Adipocyte (in vitro differentiated cells): ENCODE results near the gene SCO2.

Experiments
- DNase-seq: peaks from one replicate; pipeline ENCODE4 v3.0.0-alpha.2; 2015; ENCODE audit warnings: low read depth
- H3K27me3 ChIP-seq: replicated peaks from 2 replicates; pipeline ENCODE4 v1.7.0; 2013; ENCODE audit warnings: mild to moderate bottlenecking, low read length, moderate library complexity; ENCODE audit not compliant: control insufficient read depth, insufficient read depth
- H3K36me3 ChIP-seq: 2 replicates; pipeline ENCODE4 v1.7.0; 2013; ENCODE audit warnings: low read length, mild to moderate bottlenecking, moderate library complexity; ENCODE audit not compliant: control insufficient read depth, insufficient read depth, severe bottlenecking
- H3K4me1 ChIP-seq: 2 replicates; pipeline ENCODE4 v1.7.0; 2013; ENCODE audit warnings: mild to moderate bottlenecking, low read length, moderate library complexity; ENCODE audit not compliant: control insufficient read depth, insufficient read depth
- H3K4me3 ChIP-seq: 2 replicates; pipeline ENCODE4 v1.7.0; 2013; ENCODE audit warnings: mild to moderate bottlenecking, low read length, moderate library complexity
- H3K9ac ChIP-seq: 2 replicates; pipeline ENCODE4 v1.7.0; 2013; ENCODE audit warnings: mild to moderate bottlenecking, low read length, moderate library complexity
- H3K9me3 ChIP-seq: 2 replicates; pipeline ENCODE4 v1.7.0; 2013; ENCODE audit warnings: mild to moderate bottlenecking, low read length, moderate library complexity; ENCODE audit not compliant: control insufficient read depth

The SCO2 gene

GRCh38 chr22:50485221-50486131, 39.9 kb downstream of the SCO2 start:
- Histone ChIP-seq H3K9ac (no peak overlapping the region), H3K4me3 (no peak overlapping the region), H3K4me1 (no peaks in the 10 kb centered on the region), H3K27me3 (peaks cover under 1% of the 10 kb centered on the region), H3K9me3 (no peaks in the 10 kb centered on the region), H3K36me3 (no peaks in the 10 kb centered on the region)
- no peak for DNase-seq

GRCh38 chr22:50483977-50484853, 41.2 kb downstream of the SCO2 start:
- no peak overlapping the region for H3K4me3 ChIP-seq
- H3K4me1 ChIP-seq, result no peaks in the 10 kb centered on the region
- H3K9me3 ChIP-seq, result no peaks in the 10 kb centered on the region
- peaks cover 10% of the 10 kb centered on the region for H3K27me3 ChIP-seq
- H3K9ac ChIP-seq, result no peak overlapping the region
- no peaks in the 10 kb centered on the region for H3K36me3 ChIP-seq
- DNase-seq, result no peak

GRCh38 chr22:50483556-50483955, 41.8 kb downstream of the SCO2 start:
- Histone ChIP-seq H3K9ac (no peak overlapping the region), H3K4me1 (no peaks in the 10 kb centered on the region), H3K36me3 (no peaks in the 10 kb centered on the region), H3K27me3 (peaks cover 10% of the 10 kb centered on the region), H3K9me3 (no peaks in the 10 kb centered on the region), H3K4me3 (no peak overlapping the region)
- no peak for DNase-seq

GRCh38 chr22:50483106-50483505, 42.3 kb downstream of the SCO2 start:
- Histone ChIP-seq H3K9me3 (no peaks in the 10 kb centered on the region), H3K27me3 (peaks cover 10% of the 10 kb centered on the region), H3K36me3 (no peaks in the 10 kb centered on the region), H3K4me1 (no peaks in the 10 kb centered on the region), H3K4me3 (no peak overlapping the region), H3K9ac (no peak overlapping the region)
- DNase-seq, result no peak

- Histone ChIP-seq H3K4me3 (peak overlapping the region; percentile 82), H3K36me3 (no peaks in the 10 kb centered on the region), H3K9me3 (no peaks in the 10 kb centered on the region), H3K27me3 (peaks cover 10% of the 10 kb centered on the region), H3K9ac (peak overlapping the region; percentile 85), H3K4me1 (no peaks in the 10 kb centered on the region)
- no peak for DNase-seq
Measured at GRCh38 chr22:50482107-50483074, 43.0 kb downstream of the SCO2 start.

GRCh38 chr22:50481440-50482106, 43.8 kb downstream of the SCO2 start, which contains the start of gene ADM2:
ADM2 (plus strand) TSS chr22:50481543; CDS start chr22:50481848, 305 bp downstream.
- Histone ChIP-seq H3K4me1 (no peaks in the 10 kb centered on the region), H3K9ac (peak within 1 kb of the TSS; percentile 85), H3K36me3 (no peaks in the 10 kb centered on the region), H3K9me3 (no peaks in the 10 kb centered on the region), H3K27me3 (peaks cover 10% of the 10 kb centered on the region), H3K4me3 (peak within 1 kb of the TSS; percentile 82)
- DNase-seq, result peak; percentile 73

- Histone ChIP-seq H3K4me1 (no peaks in the 10 kb centered on the region), H3K36me3 (no peaks in the 10 kb centered on the region), H3K9ac (peak overlapping the region; percentile 85), H3K9me3 (no peaks in the 10 kb centered on the region), H3K27me3 (peaks cover 10% of the 10 kb centered on the region), H3K4me3 (peak overlapping the region; percentile 82)
- DNase-seq, result no peak
Measured at GRCh38 chr22:50481045-50481439, 44.4 kb downstream of the SCO2 start.

- H3K4me3 ChIP-seq, result no peak overlapping the region
- peaks cover 3% of the 10 kb centered on the region for H3K4me1 ChIP-seq
- H3K27me3 ChIP-seq, result peaks cover 10% of the 10 kb centered on the region
- no peak overlapping the region for H3K9ac ChIP-seq
- no peak for DNase-seq
- no peaks in the 10 kb centered on the region for H3K9me3 ChIP-seq
- no peaks in the 10 kb centered on the region for H3K36me3 ChIP-seq
Measured at GRCh38 chr22:50479721-50480120, 45.7 kb downstream of the SCO2 start.

GRCh38 chr22:50477923-50478322, 47.5 kb downstream of the SCO2 start:
- Histone ChIP-seq H3K4me3 (no peak overlapping the region), H3K9me3 (no peaks in the 10 kb centered on the region), H3K27me3 (peaks cover 10% of the 10 kb centered on the region), H3K36me3 (no peaks in the 10 kb centered on the region), H3K9ac (no peak overlapping the region), H3K4me1 (peaks cover 13% of the 10 kb centered on the region)
- DNase-seq, result no peak

- H3K9me3 ChIP-seq, result no peaks in the 10 kb centered on the region
- H3K4me1 ChIP-seq, result peaks cover 14% of the 10 kb centered on the region
- no peak for DNase-seq
- no peaks in the 10 kb centered on the region for H3K36me3 ChIP-seq
- peaks cover 10% of the 10 kb centered on the region for H3K27me3 ChIP-seq
- H3K4me3 ChIP-seq, result no peak overlapping the region
- H3K9ac ChIP-seq, result no peak overlapping the region
Measured at GRCh38 chr22:50476868-50477267, 48.5 kb downstream of the SCO2 start.
